ENCODE measurements around the gene CFAP45.

Gene CFAP45

DNA sequence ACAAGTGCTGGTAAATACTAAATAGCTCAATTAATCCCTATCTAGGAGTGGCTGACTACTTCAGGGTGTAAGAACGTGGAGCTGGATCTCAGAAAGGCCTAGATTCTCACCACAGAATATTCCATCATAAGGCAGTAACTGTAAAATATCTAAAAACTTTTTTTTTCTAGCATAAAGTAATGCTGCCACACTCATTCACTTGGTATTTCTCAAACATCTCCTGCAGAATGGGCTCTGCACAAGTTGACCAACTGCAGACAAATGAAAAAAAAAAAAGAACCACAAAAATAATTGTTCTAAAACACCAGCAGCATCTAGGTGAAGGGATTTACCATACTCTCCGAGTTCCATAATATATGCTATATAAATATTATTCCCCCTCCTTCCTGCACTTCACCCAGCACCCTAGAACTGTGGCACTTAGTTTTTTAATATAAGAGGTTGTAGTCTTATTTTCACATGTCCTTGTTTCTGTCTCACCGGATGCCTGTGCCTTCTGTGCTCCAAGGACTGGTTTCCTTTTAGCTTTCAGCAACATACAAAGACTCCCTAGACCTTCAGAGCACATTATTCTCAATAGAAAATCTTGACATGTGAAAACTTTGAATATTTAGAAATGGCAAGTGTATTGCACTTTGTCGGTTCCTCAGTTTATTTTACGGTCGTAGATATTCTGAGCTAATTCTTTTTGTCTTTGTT, 46.4 kb downstream of the CFAP45 start:
- no peak for DNase-seq (ENCODE audit: low read depth in 2 of 2)

DNA sequence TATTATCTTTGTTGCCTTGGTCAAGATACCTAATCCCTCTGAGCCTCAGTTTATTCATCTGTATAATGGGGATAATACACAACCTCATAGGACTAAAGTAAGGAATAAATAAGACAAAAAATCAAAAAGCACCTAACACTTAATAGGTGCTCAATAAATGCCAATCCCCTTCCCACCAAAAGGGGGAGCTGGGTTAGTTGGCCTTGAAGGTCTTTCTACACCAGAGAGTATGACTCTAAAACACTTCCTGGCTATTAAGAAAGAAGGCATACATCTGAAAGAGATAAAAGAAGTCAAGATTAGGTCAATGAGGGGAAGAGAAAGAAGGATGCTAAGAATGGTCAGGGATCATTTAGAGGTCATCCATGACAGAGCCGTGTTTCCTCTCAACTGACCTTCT, 48.6 kb downstream of the CFAP45 start:
- no peak for DNase-seq (ENCODE audit: low read depth in 2 of 2)

DNA sequence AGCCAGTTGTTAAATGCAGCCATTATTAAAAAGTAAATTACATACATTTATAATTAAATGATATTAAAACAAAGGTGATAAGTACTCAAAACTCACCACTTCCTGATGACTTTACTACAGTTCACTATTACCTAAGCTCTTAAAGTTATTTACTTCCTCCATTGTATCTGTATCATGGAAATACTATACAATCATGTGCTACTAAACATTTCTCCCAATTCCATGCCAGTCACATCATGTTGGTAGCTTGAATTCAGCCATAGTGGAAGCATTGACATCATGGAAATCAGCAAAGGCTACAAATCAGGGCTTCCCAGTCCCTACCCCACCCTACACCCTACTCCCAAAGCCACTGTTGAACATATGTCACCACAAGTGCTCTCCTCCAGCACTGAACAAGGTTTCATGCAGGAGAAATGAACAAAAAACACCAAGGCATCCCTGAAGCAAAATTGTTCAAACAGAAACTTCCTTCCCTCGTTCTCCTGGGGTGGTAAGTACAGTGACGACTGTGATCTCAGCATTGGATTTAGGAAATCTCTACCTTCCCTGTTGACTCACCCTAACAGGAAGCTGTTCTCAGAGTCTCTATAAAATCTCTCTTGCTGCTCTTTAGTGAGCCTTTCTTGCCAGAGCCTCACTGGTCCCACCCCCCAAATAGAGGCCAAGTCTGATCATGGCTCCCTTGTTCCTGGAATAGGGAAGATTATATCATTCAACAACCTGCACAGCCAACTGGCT, 50.2 kb downstream of the CFAP45 start:
- no peak for DNase-seq (ENCODE audit: low read depth in 2 of 2)

DNA sequence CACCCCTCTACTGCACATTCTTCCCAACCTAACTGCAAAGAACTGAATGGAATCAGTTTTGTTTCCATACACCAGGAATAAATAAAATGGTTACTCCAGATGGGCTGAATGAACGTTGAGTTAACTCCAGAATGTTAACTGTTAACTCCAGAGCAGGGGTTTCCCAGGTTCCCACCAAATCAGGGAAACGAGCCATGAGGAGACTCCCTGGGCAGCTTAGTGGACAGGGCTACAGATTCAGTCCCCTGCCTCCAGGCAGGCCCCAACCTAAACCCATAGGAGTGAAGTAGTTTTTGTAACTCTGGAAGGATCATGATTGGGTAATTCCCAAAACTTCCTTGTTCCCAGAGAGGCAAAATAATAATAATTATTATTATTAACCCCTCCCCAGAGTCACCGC, 51.6 kb downstream of the CFAP45 start:
- DNase-seq (ENCODE audit: low read depth in 2 of 2) = no peak

DNA sequence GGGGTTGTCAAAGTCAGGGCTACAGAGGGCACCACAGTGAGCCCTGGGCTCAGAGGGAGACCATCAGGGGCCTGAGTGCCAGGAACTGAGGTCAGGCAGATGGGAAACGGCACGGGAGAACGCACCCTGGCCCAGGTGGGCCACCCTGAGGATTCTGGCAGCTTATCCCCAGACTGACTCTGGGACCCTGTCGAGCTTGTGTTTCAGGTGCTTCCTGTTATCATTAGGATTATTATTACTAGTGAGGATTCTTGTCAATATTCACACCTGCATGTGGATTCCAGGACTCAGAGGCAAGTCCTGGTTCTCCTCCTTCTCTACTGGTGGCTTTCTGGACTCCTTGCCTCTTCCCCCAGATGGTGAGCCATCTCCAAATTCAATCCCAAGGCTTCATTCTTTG, 52.7 kb downstream of the CFAP45 start:
- no peak for DNase-seq (ENCODE audit: low read depth in 2 of 2)

DNA sequence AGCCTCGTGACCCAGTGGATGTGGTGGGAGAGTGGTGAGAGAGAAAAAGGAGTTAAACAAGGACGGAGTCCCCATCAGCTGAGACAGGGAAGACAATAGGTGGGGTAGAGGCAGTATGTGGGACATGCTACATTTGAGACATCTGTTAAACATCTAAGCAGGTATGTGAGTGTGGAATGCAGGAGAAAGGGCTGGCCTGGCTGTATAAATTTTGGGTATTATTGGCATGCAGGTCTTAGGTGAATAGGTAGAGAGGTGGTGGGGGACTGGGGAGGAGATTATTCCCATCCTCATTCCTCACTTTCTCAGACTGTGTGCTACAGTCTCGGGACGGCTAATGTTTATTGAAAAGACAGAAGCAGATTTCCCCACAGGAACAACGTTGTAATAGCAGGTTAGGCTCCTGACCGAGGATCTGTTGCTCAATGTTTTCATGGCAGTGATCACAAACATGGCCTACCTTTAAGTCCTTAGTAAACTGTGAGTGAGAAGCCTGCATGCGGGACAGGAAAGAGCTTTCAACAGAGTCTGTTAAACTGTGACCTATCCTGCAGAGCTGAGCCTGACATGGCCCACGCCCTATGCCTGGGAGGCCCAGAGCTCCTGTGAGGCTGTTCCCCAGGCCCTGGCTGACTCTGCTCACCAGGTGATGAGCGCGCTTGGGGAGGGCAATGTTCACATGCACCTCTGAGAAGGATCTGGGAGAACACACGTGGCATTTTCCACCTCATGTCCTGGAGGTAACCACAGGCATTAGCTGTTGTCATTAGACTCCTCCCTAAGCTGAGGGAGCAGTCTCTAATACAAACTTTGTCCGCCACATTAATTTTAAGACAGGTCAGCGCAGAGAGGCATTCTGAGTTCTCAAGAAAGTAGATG, 54.0 kb downstream of the CFAP45 start:
- no peak for DNase-seq (ENCODE audit: low read depth in 2 of 2)

DNA sequence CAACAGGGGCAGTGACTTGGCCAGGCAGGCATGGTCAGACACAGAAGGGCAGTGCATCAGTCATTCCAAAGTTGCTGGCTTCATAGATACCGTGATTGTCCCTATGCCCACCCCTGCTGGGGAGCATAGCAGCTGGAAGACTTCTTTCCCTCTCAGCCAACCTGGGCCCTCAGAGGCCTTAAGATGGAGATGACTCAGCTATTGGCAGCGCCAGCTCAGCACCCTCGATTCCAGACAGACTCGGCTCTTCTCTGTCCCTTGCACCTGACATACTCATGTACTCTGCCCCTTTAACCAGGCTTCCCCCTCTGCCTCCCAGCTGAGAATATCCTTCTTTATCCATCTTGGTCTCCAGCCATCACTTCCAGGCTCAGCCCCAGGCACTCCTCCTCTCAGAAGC, 56.5 kb downstream of the CFAP45 start:
- no peak for DNase-seq (ENCODE audit: low read depth in 2 of 2)

DNA sequence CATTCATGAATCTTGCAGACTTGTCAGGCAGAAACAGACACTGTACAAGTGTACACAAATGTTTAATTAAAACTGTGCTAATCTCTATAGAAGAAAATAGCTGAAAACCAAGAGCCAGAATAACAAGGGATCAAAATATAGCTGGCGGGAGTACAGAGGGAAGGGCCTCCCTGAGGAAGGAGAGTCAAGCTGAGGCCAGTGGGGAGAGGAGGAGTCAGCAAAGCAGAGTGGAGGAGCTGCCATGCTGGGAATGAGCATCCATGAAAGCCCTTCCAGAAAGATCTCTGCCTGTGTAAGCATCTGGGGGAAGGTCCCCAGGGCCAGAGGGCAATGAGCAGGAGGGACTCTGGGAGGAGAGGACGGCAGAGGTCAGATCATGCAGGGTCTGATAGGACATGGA, 58.2 kb downstream of the CFAP45 start:
- no peak for DNase-seq (ENCODE audit: low read depth in 2 of 2)

DNA sequence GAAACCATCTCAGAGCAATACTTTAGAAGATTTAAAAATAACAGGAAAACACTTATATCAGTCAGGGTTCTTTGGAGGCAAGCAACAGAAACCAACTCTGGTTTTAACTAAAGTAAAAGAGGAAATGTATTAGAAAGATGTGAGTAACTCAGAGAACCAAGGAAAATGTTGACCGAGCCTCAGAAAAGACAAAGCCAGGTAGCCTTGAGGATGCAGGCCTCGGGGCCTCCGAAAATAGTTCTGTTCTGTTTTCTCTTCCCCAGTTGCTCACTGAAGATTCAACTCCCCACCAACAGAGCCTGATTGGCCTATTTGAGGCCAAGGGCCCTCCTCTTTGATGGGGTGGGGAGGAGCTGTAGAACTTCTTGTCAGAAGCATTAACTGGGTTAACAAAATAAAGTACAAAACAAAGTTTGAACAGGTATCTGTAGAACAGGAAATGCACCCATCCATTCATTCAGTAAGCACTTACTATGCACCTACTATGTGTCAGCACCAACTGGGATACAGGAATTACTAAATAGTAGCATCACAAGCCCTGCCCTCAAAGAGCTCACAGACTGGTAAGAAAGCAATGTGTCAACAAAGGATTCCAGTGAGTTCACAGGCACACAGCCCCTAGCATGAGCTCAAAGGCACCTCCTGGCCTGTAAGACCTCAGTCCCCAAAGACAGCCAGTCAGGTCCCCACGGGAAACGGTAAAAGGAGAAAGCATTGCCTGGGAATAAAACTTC, 60.7 kb downstream of the CFAP45 start:
- DNase-seq (ENCODE audit: low read depth in 2 of 2) = no peak

DNA sequence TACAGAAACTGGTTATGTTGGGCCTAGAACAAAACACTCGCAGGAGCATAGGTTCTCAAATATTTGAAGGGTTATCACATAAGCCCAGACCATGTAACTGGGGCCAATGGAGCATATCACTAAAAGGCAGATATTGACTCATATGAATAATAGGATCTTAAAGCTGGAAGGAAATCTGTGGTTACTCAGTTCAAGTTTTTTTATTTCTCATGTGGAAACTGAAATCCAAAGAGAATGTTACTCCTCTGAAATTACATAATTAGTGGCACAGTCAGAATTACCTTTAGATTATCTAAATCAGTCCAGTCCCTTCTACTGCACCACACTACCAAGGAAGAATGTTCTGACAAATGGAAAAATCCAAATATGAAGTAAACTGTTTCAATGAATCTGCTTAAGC, 61.2 kb downstream of the CFAP45 start:
- DNase-seq (ENCODE audit: low read depth in 2 of 2) = no peak

DNA sequence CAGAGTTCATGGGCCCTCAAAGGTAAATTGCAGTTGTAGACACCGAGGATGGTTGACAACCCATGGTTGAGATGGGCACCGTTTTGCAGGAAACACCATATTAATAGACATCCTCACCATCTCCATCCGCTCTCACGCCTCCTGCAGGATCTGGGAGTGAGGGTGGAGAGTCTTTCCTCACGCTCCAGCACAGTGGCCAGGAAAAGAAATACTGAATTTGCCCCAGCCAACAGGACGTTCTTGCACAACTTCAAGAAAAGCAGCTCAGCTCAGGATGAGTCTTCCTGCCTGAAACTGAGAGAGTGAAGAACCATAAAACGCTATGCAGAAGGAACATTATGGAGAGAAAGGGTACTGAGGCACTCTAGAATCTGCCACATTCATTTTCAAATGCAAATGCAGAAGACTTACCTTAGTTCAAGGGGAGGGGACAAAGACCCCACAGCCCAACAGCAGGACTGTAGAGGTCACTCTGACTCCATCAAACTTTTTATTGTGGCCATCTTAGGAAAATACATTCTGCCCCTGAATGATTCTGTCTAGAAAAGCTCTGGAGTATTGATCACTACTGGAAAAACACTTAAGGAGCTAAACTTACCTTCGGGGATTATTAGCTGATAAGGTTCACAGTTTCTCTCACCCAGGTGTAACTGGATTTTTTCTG, 64.0 kb downstream of the CFAP45 start:
- no peak for DNase-seq (ENCODE audit: low read depth in 2 of 2)

DNA sequence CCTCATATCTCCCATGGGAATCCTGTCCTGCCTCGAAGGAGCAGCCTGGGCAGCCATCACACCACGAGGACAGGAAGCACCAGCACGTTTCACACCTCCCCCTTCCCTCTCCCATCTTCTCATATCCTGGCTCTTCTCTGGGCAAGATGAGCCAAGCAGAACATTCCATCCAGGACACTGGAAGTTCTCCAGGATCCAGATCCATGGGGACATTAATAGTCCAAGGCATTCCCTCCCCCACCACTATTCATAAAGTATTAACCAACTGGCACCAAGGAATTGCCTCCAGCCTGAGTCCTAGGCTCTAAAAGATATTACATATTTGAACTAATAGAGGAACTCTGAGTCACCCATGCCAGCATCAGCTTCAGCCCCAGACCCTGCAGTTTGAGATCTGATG, 64.6 kb downstream of the CFAP45 start:
- no peak for DNase-seq (ENCODE audit: low read depth in 2 of 2)

DNA sequence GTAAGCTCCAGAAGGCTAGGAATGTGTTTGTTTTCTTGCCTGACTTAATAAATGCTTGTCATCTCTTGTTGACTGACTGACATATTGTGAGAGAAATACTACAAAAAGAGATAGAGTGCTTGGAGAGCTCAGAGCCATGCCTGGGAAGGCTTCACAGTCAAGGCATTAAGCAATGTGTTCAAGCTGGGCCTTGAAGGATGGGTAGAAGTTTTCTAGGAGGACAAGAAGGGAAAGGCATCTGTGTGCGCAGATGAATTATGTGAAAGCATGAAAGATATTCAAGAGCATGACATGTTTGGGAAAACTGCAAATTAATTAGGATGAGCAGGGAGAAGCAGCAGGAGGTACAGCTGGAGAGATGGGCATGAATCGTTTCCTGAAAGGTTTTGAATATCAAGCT, 67.7 kb downstream of the CFAP45 start:
- DNase-seq (ENCODE audit: low read depth in 2 of 2) = no peak

DNA sequence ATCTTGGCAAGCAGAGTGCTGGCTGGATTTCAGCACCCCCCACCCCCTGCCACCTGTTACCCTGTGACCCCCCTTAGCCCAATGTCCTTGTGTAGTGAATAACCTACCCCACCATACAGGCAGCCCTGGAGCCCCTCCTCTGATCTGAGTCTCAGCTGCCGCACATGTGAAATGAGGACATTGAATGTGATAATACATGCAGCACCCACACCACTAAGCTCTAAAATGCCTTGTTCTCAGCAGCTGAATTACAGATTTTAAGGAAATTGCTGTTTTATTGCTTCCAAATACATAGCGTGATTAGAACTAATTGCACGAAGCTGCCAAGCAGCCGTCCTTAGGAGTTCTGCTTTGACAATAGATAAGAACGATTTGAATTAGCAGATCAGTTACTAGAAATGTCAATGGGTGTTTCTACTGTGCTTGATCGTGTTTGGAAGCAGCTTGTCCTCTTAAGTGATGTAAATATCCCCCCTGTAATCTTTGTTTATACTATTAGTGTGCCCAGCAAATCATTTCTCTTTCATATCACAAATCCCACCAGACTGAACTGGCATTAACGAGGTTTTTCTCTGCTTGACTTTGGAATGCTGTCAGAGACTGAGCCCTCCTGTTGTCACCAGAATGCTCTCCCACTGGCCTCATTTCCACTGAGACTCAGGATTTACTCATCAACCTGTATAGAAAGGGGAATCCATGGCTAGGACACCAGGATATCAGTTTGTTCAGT, 68.4 kb downstream of the CFAP45 start:
- no peak for DNase-seq (ENCODE audit: low read depth in 2 of 2)

DNA sequence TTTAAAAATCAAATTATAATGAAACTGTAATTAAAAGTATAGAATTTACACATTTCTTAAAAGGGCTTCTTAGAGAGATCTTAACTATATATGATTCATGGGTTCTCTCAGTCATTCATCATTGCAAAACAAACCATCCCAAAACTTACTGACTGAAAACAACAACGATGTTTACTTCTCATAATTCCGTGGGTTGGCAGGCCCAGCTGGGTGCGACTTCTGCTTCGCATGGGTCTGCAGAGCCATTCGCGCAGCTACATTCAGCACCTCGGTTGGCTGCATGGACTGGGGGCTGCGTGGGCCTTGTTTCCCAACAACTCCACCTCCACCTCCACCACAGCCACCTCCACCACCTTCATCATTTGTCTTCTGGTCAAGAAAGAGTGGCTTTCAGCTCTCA, 69.2 kb downstream of the CFAP45 start:
- DNase-seq (ENCODE audit: low read depth in 2 of 2) = no peak

DNA sequence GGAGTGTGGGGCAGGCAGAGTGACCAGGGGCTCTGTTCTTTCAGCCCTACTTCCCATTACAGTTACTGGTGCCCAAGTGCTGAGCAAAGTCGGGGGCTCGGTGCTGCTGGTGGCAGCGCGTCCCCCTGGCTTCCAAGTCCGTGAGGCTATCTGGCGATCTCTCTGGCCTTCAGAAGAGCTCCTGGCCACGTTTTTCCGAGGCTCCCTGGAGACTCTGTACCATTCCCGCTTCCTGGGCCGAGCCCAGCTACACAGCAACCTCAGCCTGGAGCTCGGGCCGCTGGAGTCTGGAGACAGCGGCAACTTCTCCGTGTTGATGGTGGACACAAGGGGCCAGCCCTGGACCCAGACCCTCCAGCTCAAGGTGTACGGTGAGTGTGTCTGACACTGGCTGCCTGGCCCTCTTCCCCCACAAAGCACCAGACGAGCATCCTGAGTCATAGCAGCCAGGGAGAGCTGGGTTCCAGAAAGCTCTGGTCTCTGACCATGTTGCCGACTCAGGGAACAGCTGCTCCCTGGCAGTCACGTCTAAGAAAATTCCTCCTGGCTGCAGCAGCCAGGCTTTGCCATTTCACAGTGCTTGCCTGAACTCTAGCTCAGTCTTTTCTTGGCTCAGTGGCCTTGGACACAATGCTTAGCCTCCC, 70.0 kb downstream of the CFAP45 start:
- peak; percentile 42 for DNase-seq (ENCODE audit: low read depth in 2 of 2)

DNA sequence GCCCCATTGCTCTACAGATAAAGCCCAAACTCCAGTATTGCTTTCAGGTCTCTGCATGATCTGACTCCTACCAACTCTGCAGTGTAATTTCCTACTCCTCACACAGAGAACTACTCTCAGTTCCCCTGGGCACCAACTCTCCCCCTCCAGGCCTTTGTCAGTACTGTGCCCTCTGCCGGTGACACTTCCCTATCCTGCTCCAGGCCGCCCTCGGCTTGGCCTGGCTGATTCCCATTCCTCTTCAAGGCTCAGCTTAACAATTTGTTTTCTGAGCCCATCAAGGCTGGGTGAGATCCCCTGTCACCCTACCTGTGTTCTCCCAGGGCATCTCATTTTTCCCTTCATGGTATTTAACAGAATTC, 70.7 kb downstream of the CFAP45 start:
- no peak for DNase-seq (ENCODE audit: low read depth in 2 of 2)

DNA sequence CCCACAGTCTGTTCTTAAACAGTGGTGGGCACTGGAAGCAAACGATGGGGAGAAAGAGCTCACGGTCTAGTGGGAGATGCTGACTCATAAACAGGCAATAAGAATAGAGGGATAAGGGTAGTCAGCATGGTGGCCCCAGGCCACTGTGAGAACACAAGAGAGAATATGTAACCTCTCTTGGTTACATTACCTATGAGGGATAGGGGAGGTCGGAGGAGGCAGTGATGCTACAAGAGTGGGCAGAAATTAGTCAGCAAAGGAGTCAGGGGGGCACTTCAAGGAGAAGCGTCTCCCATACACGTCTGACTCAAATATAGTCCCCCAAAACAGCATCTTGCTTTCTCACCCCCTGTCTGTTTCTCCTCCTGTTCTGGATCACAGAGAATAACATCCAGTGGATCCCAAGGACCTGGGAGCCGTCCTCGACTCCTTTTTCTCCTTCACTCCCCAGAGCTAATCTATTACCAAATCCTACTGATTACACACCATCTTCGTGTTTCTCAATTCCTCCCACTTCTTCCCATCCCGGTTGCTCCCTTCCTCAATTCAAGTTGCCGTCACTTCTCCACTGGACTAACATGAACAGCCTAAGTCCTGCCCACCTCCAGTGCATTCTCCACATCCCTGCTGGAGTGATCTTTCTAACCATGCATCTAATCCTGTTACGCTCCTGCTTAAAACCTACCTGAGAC, 71.2 kb downstream of the CFAP45 start:
- no peak for DNase-seq (ENCODE audit: low read depth in 2 of 2)

DNA sequence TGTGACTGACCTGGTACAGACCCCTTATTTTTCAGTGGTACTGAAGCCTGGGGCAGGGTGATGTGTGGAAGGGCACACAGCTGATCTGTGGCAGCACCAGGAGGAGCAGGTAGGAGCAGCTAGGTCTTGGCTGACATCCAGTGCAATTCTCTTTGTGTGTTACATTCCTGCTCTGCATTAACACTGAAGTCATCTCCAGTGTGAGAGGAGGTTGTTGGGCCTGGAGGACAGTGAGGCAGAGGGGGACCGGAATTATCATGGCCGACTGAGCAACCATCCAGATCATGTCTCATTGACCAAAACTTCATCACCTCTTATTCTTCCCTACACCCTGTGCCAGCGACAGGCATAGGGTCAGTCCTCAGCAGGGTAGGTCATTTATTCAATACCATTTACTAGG, 71.8 kb downstream of the CFAP45 start:
- no peak for DNase-seq (ENCODE audit: low read depth in 2 of 2)

DNA sequence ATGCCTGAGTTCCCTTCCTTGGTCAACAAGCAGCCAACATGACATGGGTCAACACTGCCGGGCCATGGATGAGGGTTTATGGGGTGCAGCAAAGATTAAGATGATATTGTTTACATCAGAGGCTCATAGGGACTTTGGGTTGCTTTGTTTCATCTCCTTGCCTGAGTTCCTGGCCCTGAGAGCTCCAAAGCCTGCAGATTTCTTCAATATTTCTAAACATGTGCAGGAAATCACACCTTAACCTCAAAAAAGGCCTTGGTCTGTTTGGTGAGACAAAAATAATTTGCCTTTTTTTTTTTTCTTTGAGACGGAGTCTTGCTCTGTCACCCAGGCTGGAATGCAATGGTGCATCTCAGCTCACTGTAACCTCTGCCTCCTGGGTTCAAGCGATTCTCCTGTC, 72.4 kb downstream of the CFAP45 start:
- no peak for DNase-seq (ENCODE audit: low read depth in 2 of 2)
